HG03432 (cell line): ENCODE measurements around the gene FOXL2NB.
A peak's percentile ranks its signal among the peaks of the same experiment; 100 is the strongest.
"Not testable (repeated sequence)": the region's sequence is repeated elsewhere in the genome, so short reads cannot be mapped to it uniquely, and the experiment has no call there.

Experiments
- ATAC-seq: cut with Tn5 transposase; IDR thresholded peaks from one replicate; pipeline ENCODE4 v1.9.1; 2021; ENCODE audit warnings: mild to moderate bottlenecking, moderate library complexity; ENCODE audit not compliant: unreplicated experiment

Gene FOXL2NB

DNA sequence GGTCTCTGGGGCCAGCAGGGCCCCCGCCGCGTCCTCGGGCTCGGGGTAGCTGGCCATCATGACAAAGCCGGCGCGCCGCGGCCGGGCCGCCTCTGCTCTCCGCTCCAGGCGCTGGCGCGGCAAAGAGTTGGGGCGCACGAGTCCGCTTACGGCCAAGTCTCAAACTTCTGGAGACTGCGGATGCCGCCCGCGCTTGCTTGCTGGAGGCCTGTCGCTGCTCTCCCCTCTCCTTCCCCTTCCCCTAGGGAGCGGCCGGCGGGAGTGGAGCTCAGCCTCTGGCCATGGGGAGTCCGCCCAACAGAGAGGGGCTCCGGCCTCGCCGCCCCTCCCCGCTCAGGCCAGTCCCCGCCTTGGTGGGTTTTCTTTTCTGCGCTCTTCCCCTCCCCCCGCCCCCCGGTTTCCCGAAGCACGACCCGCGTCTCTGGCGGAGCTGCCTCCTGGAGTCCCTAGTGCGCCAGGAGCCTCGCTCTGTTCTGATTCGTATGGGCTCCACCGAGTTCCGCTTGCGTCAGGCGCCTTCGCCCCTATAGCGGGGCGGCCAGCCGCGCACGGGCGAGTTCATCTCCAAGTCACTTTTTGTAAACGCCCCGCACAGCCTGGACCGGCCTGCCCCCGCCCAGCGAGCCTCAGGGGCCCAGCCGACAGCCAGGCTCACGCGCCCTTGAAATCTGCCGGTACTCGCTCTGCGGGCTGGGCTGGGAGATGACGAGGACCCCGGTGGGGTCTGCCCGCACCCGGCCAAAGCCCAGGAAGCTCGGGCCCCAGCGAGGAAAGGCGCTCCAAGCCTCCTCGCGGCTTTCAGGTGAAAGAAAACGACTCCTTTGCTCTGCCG, at the start of gene FOXL2NB, which contains the start of gene FOXL2:
Gene FOXL2NB, plus strand, starts transcription at position 555 of the 832 bp plus-strand sequence. Its CDS starts 148 bp downstream, at position 703.
Gene FOXL2, minus strand, starts transcription at position 475 of the 832 bp plus-strand sequence. Its CDS starts 415 bp downstream, at position 60.
- ATAC-seq: no peak

DNA sequence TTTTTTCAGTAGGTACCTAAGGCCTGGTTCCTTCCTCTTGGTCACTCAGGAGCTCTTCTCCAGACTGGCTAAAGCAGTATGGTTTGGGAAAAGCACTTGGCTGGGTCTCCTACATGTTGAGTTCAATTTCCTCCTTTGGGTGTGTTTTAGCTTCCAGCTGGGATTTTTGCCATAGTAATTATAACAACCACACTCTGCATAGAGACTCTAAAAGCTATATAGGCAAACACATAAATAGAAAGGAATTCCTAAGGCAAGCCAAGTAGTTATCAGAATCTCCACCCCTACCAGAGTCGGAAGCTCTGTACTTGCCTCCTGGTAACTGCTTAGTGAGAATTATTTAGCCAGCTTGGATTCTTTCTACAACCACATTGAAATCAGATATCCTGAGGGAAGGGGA, 48.7 kb upstream of the FOXL2NB start:
- no peak for ATAC-seq

DNA sequence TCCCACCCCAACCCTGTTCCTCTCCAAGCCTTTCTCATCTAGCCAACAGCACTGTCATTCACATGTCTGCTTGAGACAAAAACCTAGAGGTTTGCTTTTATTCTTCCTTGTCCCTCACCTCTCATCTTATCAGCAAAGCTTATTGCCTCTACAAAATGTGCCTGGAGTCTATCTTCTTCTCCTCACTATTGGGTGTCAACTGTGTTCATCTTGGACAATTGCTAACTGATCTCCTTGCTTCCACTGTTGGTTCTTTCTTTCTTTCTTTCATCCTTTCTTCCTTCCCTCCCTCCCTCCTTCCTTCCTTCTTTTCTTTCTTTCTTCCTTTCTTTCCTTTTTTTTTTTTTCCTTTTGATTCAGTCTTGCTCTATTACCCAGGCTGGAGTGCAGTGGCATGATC, 48.3 kb upstream of the FOXL2NB start:
- ATAC-seq: no peak

DNA sequence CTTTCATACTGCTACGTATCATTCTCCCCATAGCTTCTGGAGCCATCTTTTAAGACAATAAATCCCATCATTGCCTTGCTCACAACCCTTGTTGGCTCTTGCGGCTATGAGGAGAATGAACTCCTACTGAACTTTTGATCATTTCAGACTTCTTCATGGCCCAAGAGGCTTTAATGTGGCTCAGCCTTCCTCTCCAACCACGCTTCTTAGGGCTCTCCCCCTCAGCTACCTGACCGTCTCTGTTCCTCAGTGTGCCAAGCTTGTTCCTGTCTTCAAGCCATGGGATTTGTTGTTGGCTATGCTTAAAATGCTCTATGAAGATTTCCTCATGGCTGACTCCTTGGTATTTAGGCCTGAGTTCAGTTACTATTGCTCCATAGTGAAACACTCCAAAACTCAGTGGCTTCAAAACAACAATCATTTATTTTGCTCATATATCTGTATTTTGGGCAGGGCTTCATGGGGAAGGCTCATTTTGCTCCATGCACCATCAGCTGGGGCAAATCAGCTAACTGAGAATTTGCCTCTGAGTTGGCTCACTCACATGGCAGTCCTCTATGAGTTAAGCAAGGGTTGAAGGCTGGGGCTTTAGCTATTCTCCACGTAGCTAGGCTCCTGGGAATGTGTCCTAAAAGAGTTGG, 47.5 kb upstream of the FOXL2NB start:
- ATAC-seq: no peak

DNA sequence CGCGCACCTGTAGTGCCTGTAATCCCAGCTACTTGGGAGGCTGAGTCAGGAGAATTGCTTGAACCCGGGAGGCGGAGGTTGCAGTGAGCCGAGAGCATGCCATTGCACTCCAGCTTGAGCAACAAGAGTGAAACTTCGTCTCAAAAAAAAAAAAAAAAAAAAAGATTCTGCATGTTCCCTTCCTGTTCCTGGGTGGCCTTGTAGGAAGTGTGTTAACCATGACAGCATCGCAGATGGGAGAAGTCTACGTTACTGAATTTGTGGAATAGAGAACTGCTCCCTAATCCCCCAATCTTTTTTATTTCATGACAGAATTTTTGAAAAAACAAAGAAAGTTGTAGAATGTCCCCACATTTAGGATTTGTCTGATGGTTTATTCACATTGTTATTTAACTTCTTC, 45.5 kb upstream of the FOXL2NB start:
- no peak for ATAC-seq

DNA sequence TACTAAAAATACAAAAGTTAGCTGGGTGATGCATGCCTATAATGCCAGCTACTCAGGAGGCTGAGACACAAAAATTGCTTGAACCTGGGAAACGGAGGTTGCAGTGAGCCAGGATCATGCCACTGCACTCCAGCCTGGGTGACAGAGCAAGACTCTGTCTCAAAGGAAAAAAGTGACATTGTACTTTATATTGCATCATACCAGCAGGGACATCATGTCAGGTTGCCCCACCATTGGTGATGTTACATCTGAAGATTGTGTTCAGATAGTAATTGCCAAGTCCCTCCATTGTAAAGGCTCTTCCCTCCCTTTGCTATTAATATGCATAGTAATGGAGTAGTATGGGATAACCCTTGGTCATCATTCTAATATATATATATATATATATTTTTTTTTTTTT, 44.8 kb upstream of the FOXL2NB start:
- no peak for ATAC-seq

DNA sequence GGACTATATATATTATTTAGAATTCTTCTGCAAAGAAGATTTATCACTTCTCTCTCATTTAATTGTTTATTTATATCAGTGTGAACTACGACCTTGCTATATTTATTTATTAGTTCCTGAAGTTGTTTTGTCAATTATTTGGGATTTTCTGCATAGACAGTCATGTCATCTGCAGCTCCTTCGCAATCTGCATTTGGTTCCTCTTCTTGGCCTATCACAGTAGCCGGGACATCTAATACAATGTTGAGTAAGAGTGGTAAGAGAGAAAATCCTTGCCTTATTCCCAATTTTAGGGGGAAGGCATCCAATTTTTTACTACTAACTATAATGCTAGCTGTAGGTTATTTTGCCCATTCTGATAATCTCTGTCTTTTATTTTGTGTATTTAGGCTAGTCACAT, 39.5 kb upstream of the FOXL2NB start:
- ATAC-seq: no peak

DNA sequence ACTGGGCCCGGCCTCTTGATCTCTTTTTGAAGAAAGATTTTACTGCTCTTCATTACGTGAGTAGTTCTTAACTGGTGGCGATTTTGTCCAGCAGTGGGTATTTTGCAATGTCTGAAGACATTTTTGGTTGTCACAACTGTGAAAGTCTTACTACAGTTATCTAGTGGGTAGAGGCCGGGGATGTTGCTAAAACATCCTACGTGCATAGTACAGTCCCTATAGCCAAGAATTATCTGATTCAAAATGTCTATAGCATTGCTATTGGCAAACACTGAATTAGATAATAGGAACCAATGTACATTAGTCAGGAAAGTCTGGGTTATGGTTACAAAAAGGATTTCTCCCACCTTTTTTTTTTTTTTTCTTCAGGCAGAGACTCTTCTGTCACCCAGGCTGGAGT, 38.2 kb upstream of the FOXL2NB start:
- ATAC-seq: no peak

DNA sequence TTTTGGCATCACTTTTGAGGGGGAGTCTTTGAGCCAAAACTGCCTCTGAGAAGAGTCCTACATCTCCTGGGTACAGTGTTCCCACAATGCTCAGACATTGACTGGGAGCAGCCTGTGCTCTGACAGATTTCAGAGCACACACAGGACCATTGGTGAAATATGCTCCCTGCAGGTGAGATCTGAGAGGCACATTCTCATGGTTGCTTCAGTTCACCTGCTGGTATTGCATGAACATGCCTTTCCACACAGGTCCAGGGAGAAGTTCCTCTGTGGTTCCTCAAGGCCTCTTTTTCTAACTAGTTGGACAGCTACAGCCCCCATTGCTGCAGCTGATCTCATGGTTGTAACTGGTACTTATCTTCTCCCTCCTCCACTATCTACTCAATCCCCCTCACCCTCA, 37.1 kb upstream of the FOXL2NB start:
- no peak for ATAC-seq

DNA sequence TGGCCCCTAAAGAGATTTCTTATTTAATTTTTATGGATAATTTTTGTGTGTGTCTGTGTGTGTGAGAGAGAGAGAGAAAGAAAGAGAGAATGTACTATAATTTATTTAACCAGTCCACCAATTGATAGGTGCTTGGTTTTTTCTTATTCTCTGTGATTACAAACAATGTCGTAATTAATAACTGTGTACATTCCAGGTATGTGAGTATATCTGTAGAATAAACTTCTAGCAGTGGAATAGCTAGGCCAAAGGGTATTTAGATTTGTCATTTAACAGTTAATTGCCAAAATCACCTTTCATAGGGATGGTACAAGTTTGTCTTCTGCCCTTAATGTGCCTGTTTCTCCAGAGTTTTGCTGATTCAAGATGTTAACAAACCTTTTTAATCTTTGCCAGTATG, 35.4 kb upstream of the FOXL2NB start:
- no peak for ATAC-seq

DNA sequence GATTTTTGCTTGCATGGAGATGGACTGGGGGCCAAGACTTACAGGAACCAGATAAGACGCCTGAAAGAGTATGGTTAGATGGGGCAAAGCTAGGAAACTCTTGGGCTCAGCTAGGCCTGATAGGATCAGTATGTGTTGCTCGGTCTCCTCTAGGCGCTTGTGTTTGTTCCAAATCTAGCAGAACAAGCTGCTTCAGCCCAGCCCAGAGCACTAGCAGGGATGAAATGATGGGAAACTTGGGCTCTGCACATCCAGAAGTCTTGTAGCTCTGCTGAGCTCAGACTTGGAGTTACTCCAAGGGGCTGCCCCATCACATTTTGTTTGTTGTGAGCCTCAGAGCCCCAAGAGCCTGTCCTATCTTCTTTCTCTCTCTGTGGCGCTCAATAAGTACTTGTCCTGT, 34.8 kb upstream of the FOXL2NB start:
- no peak for ATAC-seq

DNA sequence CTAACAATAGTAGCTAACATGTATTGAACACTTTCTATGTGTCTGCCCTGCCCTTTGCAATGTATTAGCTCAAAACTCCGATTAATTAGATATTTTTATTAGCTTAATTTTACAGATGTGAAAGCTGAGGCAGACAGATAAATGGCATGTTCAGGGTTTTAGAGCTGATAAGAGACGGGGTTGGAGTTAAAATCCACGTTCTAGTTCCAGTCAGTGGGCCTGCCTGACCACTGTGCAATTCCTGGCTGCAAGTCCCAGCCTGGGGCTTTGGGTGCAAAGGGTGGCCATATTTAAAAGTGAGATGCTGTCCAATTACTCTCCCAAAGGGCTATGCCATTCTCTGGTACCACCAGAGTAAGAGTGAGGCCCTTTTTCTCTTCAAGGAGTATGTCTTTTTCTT, 33.3 kb upstream of the FOXL2NB start:
- no peak for ATAC-seq

DNA sequence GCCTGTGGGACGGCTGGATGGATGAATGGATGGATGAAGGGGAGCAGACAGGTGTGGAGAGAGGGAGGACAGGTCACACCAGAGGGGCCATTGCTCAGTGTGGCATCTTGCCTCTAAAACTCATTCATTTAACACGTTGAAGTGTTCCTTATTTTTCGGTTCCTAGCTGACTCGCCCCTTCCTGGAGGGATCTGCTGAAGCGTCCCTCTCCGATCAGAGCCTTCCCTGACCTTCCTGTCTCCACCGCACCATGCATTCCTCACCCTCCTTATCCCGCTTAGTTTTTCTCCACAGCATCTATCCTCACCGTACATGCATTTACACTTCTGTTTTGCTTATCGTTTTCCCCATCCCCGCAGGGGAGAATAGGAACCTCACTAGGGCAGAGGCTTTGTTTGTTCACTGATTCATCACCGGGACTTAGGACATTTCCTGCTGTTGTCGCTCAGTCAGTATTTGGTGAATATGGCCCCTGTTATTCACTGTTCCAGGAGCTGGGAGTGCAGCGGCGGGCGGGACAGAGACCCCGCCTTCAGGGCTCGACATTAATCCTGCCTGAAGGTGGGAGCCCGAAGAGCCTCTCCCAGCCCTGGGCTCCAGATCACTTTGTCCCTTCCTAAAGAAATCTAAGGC, 32.0 kb upstream of the FOXL2NB start:
- peak; percentile 22 for ATAC-seq

DNA sequence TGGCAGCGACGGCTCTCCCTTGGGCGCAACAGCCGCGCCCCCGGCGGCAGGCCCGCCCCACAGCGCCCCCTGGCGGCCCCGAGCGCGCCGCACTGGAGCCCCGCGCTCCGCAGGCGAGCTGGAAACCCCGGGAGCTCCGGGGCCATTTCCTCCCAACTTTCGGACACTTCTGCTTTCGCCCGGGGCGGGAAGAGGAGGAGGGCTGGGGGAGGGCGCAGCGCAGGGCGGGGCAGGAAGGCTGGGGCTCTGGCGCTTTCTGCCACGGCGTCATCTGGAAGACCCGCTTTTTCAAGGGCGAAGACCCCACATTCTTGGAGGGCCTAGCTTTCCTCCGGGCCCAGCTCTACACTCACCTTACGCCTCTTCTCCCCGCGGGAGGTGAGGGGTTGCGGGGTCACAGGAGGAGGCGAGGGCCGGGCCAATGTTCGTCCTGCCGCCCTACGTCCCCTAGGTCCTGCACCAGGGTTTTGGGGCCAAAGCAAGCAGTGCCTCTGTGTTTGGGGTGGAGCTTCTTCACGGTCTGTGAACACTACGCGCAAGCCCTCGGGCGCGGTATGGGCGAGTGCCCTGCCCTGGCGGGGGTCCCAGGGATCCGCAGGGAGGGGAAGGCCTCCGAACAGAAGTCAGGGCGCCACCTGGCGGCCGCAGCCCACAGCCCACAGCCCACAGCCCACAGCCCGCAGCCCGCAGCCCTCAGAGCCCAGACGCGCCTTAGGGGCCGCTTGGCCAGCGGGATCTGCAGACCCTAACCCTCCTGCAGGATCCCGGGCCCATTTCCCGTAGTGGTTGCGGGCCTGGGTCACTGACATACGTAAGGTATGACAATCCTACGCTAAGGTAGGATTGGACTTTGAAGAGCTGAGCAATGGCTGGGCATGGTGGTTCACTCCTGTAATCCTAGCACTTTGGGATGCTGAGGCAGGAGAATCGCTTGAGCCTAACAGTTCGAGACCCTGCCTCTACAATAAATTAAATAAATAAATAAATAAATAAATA, 31.2 kb upstream of the FOXL2NB start:
- ATAC-seq: peak; percentile 92

DNA sequence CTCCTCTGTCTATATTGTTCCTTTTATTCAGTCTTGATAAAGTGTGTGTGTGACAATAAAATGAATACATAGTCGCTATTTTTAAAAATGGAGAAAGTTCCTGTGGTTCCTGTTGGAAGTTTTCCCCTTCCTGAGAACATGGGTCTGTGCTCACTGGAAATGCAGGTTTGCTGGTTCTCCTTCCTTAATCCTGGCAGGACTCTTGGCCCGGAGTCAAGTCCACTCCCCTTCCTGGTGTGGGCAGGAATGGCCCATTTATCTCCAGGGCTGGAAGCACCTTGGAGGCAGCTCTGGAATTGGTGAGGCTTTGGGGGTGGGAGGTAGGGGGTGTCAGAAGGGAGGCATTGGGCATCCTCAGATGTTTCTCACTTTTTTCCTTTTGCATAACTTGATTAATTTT, 30.2 kb upstream of the FOXL2NB start:
- no peak for ATAC-seq

DNA sequence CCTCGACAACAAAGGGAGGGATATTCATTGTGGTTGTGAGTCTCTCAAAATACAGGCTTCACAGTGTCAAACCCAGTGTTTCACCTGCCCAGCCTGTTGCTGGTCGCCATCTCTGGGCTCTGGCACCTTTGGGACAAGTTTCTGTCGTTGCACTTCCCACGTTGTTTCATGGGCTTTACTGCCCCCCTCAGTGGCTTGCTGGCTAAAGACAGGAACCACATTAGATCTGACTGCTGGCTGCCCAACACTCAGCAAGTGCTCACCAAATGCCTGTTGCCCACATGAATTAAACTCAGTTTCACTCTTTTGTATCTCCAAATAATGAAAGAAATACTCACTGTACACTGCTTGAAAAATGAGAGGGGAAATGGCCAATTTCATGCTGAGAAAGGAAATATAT, 27.7 kb upstream of the FOXL2NB start:
- no peak for ATAC-seq

DNA sequence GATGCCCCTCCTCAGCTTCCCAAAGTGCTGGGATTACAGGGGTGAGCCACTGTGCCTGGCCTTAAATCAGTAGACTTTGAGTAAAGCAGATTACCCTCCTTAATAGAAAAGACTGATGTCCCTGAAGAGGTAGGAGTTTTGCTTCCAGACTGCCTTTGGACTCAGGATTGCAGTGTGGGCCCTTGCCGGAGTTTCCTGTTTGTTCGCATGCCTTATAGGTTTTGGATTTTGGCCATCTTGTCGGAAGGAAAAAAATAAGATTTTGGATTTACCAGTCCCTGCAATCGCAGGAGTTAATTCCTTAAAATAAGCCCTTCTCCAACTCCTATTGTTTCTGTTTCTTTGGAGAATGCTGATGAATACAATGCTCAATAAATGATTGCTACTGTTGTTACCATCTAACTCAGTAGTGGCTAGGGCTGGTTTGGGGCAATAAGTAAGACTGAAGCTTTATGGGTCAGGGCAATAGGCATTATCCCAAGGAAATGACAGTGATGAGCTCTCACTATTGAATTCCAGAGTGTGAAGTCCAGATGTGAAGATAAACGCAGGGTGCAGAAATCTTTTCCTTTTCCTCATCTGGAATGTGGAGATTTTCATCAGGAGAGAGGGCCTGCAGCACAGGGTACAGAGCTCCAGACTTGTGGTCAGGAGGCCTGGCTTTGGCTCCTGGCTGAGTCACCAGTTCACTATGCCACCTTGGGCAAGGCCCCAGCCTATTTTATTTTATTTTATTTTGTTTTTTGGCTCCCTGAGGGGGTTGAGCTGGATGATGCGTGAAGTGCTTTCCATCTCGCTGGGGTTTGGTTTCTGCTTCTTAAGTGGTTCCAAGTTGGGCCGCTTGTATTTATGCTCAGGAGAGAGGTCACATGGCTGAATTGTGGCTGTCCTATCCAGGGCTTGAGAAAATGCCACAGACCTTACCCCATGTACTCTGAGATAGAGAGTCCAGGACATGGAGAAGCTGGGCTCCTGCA, 25.4 kb upstream of the FOXL2NB start:
- ATAC-seq: no peak

DNA sequence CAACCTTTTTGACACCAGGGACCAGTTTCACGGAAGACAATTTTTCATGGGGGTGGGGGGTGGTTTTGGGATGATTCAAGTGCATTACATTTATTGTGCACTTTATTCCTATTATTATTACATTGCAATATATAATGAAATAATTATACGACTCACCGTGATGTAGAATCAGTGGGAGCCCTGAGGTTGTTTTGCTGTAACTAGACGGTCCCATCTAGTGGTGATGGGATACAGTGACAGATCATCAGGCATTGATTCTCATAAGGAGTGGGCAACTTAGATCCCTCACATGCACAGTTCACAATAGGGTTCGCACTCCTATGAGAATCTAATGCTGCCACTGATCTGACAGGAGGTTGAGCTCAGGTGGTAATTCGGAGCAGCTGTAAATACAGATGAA, 24.6 kb upstream of the FOXL2NB start:
- not testable (repeated sequence) for ATAC-seq

DNA sequence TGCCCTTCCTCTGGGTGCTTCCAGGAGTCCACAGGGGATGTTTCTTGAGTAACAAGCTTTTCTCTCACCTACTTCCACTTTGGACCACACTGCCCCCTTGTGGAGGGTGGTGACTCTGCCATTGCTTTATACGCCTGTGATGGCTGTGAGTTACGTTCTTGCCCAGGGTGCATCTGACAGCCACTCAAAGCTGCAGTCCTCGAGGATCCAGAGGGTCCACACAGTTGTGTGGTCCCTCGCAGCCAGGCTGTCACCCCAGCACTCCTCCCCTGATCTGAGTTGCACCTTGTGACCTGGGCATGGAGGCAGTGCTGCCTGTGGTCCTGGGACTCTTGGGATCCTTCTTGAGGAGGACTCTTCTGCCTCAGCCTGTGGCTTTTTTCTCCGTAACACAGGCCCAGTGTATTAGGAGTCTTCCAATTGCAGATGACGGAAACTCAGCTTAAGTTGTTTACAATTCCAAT, 23.5 kb upstream of the FOXL2NB start:
- peak; percentile 81 for ATAC-seq
